Measurements from ENCODE around the gene ADRA1B.

ADRA1B gene

DNA sequence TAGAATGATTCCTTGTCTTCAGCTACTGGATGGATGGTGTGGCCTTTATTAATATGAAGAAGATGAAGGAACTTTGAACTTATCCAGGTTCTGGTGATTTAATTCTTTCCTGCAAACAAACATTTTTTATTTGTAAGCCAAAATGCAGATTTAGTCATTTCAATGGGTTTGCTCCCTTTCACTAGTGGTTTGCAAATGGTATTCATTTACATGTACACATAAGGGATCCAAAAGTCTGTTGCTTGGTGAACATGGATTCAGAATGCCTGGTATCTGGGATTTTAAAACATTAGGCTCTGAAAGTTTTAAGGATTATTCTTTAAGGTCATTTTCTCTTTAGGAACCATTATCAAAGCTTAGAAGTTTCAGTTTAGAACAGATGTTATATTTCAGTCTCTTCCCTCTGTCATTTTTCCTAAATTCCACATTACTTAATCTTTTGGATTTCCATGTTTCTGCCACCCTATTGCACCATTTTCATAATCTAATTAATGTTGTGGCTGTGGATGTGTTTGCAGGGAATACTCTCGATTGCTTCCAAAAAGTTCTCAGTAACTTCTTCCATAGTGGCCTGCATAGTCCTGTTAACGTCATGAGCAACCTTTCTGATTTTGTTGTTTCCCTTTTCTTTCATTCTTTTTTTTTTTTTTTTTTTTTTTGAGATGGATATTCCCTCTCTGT, 102.8 kb downstream of the ADRA1B start:
- TF ChIP-seq, protein P1, sequence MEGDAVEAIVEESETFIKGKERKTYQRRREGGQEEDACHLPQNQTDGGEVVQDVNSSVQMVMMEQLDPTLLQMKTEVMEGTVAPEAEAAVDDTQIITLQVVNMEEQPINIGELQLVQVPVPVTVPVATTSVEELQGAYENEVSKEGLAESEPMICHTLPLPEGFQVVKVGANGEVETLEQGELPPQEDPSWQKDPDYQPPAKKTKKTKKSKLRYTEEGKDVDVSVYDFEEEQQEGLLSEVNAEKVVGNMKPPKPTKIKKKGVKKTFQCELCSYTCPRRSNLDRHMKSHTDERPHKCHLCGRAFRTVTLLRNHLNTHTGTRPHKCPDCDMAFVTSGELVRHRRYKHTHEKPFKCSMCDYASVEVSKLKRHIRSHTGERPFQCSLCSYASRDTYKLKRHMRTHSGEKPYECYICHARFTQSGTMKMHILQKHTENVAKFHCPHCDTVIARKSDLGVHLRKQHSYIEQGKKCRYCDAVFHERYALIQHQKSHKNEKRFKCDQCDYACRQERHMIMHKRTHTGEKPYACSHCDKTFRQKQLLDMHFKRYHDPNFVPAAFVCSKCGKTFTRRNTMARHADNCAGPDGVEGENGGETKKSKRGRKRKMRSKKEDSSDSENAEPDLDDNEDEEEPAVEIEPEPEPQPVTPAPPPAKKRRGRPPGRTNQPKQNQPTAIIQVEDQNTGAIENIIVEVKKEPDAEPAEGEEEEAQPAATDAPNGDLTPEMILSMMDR (IDR thresholded peaks at IDR 0.05), result no peak

DNA sequence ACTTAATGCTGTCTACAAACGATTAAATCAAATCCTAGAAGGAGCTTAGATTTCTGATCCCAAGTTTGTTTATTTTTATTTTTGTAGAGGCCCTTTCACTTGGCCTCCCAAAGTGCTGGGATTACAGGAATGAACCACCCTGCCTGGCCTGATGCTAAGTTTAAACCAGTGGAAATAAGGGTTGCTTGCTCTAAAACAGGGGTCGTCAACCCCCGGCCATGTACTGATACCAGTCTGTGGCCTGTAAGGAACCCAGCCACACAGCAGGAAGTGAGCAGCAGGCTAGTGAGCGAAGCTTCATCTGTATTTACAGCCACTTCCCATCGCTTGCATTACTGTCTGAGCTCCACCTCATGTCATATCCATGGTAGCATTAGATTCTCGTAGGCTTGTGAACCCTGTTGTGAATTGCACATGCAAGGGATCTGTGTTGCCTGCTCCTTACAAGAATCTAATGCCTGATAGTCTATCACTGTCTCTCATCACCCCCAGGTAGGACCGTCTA, 104.0 kb downstream of the ADRA1B start:
- TF ChIP-seq, protein P1 (IDR thresholded peaks at IDR 0.05), result no peak

DNA sequence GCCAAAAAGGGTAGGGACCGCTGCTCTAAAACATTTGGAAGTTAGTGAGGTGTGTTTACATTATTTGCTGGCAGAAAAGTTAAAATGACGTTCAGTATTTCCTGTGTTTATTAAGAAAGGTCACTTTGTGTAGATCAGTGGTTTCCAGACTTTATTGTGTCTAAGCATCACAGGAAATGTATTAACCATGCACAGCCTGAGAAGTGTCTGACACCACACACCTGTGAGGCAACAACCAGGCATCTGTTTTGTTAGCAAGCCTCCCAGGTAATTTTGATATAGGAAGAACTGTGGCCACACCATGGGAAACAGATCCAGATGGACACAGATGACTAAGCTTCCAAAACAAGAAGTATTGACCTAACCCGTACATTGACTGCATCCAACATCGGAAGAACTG, 104.7 kb downstream of the ADRA1B start:
- TF ChIP-seq, protein P1 (IDR thresholded peaks at IDR 0.05), result no peak

- TF ChIP-seq, protein P1 (IDR thresholded peaks at IDR 0.05), result peak; percentile 78
Measured at GRCh38 chr5:160021831-160022446, 105.7 kb downstream of the ADRA1B start.

Measured in LNCAP (cell line).